HepG2 (cell line): ENCODE measurements around the gene USP5. TPM values are rescaled to one million over a fixed set of nuclear protein-coding genes. Genes with fewer than 3 reads are reported as not detected.

Experiments used
- ARHGAP35 ChIP-seq: sonication (generic); formaldehyde crosslinking; IDR thresholded peaks from 2 replicates; pipeline ENCODE4 v1.9.0; 2022; ENCODE audit warnings: mild to moderate bottlenecking, inconsistent platforms, moderate library complexity, missing genetic modification reagents, borderline replicate concordance
- ASH2L ChIP-seq: fragments of 300-600, 200-600 bp; sonication (generic); IDR thresholded peaks from 2 replicates; pipeline ENCODE4 v1.7.0; 2017; ENCODE audit warnings: low read depth, mild to moderate bottlenecking, moderate library complexity, mixed read lengths, low read length; ENCODE audit not compliant: insufficient read length
- ATF7 ChIP-seq, 2 experiments: fragments of 450-650 bp in 1 of 2; sonication (generic) in 1 of 2; formaldehyde crosslinking in 1 of 2; IDR thresholded peaks; 2 replicates each; pipeline versions ENCODE4 v1.4.0 to v1.6.1; 2016 to 2020; ENCODE audit warnings: antibody characterized with exemption in 1 of 2, mild to moderate bottlenecking in 1 of 2, missing genetic modification reagents in 1 of 2
- EZH2 ChIP-seq: conservative IDR thresholded peaks from 2 replicates; pipeline ENCODE4 v1.6.1; 2012; ENCODE audit warnings: mild to moderate bottlenecking, low read depth, low read length, moderate library complexity
- HINFP ChIP-seq: sonication (generic); formaldehyde crosslinking; IDR thresholded peaks from 2 replicates; pipeline ENCODE4 v1.4.0; 2020; ENCODE audit warnings: low read depth, mild to moderate bottlenecking, missing genetic modification reagents
- KDM4B ChIP-seq: sonication (generic); formaldehyde crosslinking; IDR thresholded peaks from 2 replicates; pipeline ENCODE4 v1.4.0; 2020; ENCODE audit warnings: missing genetic modification reagents
- ONECUT2 ChIP-seq: sonication (generic); formaldehyde crosslinking; IDR thresholded peaks from 2 replicates; pipeline ENCODE4 v1.4.0; 2020; ENCODE audit warnings: missing genetic modification reagents
- REL ChIP-seq: sonication (generic); formaldehyde crosslinking; conservative IDR thresholded peaks from 2 replicates; pipeline ENCODE4 v1.8.0; 2022; ENCODE audit warnings: mild to moderate bottlenecking, missing genetic modification reagents, moderate library complexity
- REPIN1 ChIP-seq: sonication (generic); formaldehyde crosslinking; IDR thresholded peaks from 2 replicates; pipeline ENCODE4 v1.8.0; 2022; ENCODE audit warnings: missing genetic modification reagents, low read depth, mild to moderate bottlenecking, borderline replicate concordance
- RFXAP ChIP-seq: sonication (generic); formaldehyde crosslinking; IDR thresholded peaks from 2 replicates; pipeline ENCODE4 v1.4.0; 2020; ENCODE audit warnings: missing genetic modification reagents, borderline replicate concordance
- RXRB ChIP-seq: IDR thresholded peaks from 2 replicates; pipeline ENCODE4 v1.6.1; 2016; ENCODE audit warnings: borderline replicate concordance, missing genetic modification reagents, missing compliant biosample characterization
- SNAPC2 ChIP-seq: sonication (generic); formaldehyde crosslinking; IDR thresholded peaks from 2 replicates; pipeline ENCODE4 v1.8.1; 2022; ENCODE audit warnings: mild to moderate bottlenecking, missing genetic modification reagents
- SSRP1 ChIP-seq: IDR thresholded peaks from 2 replicates; pipeline ENCODE4 v1.6.1; 2016; ENCODE audit warnings: control low read depth
- TFAP4 ChIP-seq: sonication (generic); IDR thresholded peaks from 2 replicates; pipeline ENCODE4 v1.6.1; 2016; ENCODE audit warnings: low read depth, borderline replicate concordance
- TGIF2 ChIP-seq: IDR thresholded peaks from 2 replicates; pipeline ENCODE4 v1.6.1; 2016; ENCODE audit warnings: control low read depth, missing compliant biosample characterization
- TOE1 ChIP-seq: sonication (generic); formaldehyde crosslinking; IDR thresholded peaks from 2 replicates; pipeline ENCODE4 v1.4.0; 2020; ENCODE audit warnings: mild to moderate bottlenecking, missing genetic modification reagents
- ZNF556 ChIP-seq: sonication (generic); formaldehyde crosslinking; IDR thresholded peaks from 2 replicates; pipeline ENCODE4 v1.4.0; 2020; ENCODE audit warnings: mild to moderate bottlenecking, missing genetic modification reagents, borderline replicate concordance
- ZNF652 ChIP-seq: IDR thresholded peaks from 2 replicates; pipeline ENCODE4 v1.6.1; 2016; ENCODE audit warnings: low read depth, borderline replicate concordance
- ZNF761 ChIP-seq: sonication (generic); formaldehyde crosslinking; conservative IDR thresholded peaks from 2 replicates; pipeline ENCODE4 v1.4.0; 2020; ENCODE audit warnings: mild to moderate bottlenecking, missing genetic modification reagents
- polyA plus RNA-seq, 8 experiments: library from polyadenylated mRNA; depleted of rRNA in 3 of 8; stranded (reverse) in 7 of 8; unstranded in 1 of 8; fragments of >200 nt; fragmentation: Illumina TruSeq in 4 of 8; extraction: Trizol in 4 of 8; gene quantifications; 2 replicates each; pipeline versions ENCODE4 v1.2.1 to v1.2.3, GENCODE V29; 2011 to 2016; ENCODE audit warnings: low read depth in 4 of 8, missing spikeins in 1 of 8, mixed read lengths in 1 of 8; ENCODE audit not compliant: insufficient read depth in 1 of 8
- total RNA-seq, 5 experiments: library from RNA; depleted of rRNA; stranded (reverse); fragments of >200 nt; fragmentation: Illumina TruSeq; extraction: Trizol; gene quantifications; 2 replicates each; pipeline ENCODE4 v1.2.3, GENCODE V29; 2016; ENCODE audit warnings: low read depth in 1 of 5
- TF ChIP-seq, protein P1 (sequence below): sonication (generic); formaldehyde crosslinking; IDR thresholded peaks from 2 replicates; pipeline ENCODE4 v1.8.0; 2022; ENCODE audit warnings: mild to moderate bottlenecking, missing genetic modification reagents, moderate library complexity
- TF ChIP-seq, protein P2 (sequence below): sonication (generic); formaldehyde crosslinking; IDR thresholded peaks from 2 replicates; pipeline ENCODE4 v1.9.0; 2021; ENCODE audit warnings: missing genetic modification reagents, borderline replicate concordance
- TF ChIP-seq, protein P3 (sequence below): sonication (generic); formaldehyde crosslinking; IDR thresholded peaks from 2 replicates; pipeline ENCODE4 v1.4.0; 2020; ENCODE audit warnings: missing genetic modification reagents, mild to moderate bottlenecking, borderline replicate concordance

The USP5 gene
- total and polyA plus RNA-seq, 2 of the 13 experiments (the other 11 are each of a cell fraction or from before 2014, with no cell fraction given), result 39.6 to 56.0 TPM

GRCh38 chr12:6851153-6851920 lies 613 bp upstream of the USP5 start, which contains the start of gene CDCA3 (continued):
- TF ChIP-seq, protein P1, sequence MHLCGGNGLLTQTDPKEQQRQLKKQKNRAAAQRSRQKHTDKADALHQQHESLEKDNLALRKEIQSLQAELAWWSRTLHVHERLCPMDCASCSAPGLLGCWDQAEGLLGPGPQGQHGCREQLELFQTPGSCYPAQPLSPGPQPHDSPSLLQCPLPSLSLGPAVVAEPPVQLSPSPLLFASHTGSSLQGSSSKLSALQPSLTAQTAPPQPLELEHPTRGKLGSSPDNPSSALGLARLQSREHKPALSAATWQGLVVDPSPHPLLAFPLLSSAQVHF (CRISPR knock-in tag), result no peak
- TF ChIP-seq RXRB (CRISPR knock-in tag), result peak; percentile 17; the same call in 1 of the 2 replicates
- TF ChIP-seq SNAPC2, result peak; percentile 63; the same call in 1 of the 2 replicates
- peak; percentile 47; the same call in 1 of the 2 replicates for TF ChIP-seq REL (CRISPR knock-in tag)
- TF ChIP-seq ZNF556 (CRISPR knock-in tag), result no peak; the same call in 1 of the 2 replicates
- no peak; the same call in 1 of the 2 replicates for TF ChIP-seq HINFP (CRISPR knock-in tag)
- TF ChIP-seq RFXAP (CRISPR knock-in tag), result no peak; the same call in 1 of the 2 replicates
- TF ChIP-seq ARHGAP35, result no peak
- no peak for TF ChIP-seq SSRP1 (CRISPR knock-in tag)
- no peak for TF ChIP-seq ASH2L
- TF ChIP-seq, protein P2, sequence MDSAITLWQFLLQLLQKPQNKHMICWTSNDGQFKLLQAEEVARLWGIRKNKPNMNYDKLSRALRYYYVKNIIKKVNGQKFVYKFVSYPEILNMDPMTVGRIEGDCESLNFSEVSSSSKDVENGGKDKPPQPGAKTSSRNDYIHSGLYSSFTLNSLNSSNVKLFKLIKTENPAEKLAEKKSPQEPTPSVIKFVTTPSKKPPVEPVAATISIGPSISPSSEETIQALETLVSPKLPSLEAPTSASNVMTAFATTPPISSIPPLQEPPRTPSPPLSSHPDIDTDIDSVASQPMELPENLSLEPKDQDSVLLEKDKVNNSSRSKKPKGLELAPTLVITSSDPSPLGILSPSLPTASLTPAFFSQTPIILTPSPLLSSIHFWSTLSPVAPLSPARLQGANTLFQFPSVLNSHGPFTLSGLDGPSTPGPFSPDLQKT (CRISPR knock-in tag), result no peak
- TF ChIP-seq ATF7 (IDR thresholded peaks at IDR 0.05), result no peak
- no peak for TF ChIP-seq ATF7 (CRISPR knock-in tag; IDR thresholded peaks at IDR 0.05)
- no peak for TF ChIP-seq TOE1 (CRISPR knock-in tag)
- TF ChIP-seq ZNF652 (CRISPR knock-in tag), result no peak
- TF ChIP-seq ZNF761 (CRISPR knock-in tag), result no peak; the same call in 1 of the 2 replicates
- no peak for TF ChIP-seq ONECUT2 (CRISPR knock-in tag)
- TF ChIP-seq, protein P3, sequence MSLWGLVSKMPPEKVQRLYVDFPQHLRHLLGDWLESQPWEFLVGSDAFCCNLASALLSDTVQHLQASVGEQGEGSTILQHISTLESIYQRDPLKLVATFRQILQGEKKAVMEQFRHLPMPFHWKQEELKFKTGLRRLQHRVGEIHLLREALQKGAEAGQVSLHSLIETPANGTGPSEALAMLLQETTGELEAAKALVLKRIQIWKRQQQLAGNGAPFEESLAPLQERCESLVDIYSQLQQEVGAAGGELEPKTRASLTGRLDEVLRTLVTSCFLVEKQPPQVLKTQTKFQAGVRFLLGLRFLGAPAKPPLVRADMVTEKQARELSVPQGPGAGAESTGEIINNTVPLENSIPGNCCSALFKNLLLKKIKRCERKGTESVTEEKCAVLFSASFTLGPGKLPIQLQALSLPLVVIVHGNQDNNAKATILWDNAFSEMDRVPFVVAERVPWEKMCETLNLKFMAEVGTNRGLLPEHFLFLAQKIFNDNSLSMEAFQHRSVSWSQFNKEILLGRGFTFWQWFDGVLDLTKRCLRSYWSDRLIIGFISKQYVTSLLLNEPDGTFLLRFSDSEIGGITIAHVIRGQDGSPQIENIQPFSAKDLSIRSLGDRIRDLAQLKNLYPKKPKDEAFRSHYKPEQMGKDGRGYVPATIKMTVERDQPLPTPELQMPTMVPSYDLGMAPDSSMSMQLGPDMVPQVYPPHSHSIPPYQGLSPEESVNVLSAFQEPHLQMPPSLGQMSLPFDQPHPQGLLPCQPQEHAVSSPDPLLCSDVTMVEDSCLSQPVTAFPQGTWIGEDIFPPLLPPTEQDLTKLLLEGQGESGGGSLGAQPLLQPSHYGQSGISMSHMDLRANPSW (CRISPR knock-in tag), result no peak
- no peak for TF ChIP-seq KDM4B (CRISPR knock-in tag)
- peak; percentile 56 for TF ChIP-seq TGIF2 (CRISPR knock-in tag)
- peak; percentile 48; the same call in 1 of the 2 replicates for TF ChIP-seq REPIN1 (CRISPR knock-in tag)
- peak; percentile 42; the same call in 1 of the 2 replicates for TF ChIP-seq TFAP4
- TF ChIP-seq EZH2, result no peak
